ENCODE results near the gene ETV5. TPM values are rescaled to one million over a fixed set of nuclear protein-coding genes. Genes with fewer than 3 reads are reported as not detected.

ETV5 gene
- total and polyA plus RNA-seq, 2 donors: 2.6 to 12.8 TPM

GRCh38 chr3:186115239-186115996 is 6.5 kb upstream of the ETV5 start:
- DNase-seq (ENCODE audit: extremely low spot score): no peak
- H3K4me3 ChIP-seq (ENCODE audit: low read depth, low read length): no peak overlapping the region
- no peaks in the 10 kb centered on the region for H3K36me3 ChIP-seq (ENCODE audit: insufficient read depth)
- no peaks in the 10 kb centered on the region for H3K4me1 ChIP-seq (ENCODE audit: insufficient read depth)
- H3K27ac ChIP-seq (ENCODE audit: low read depth): no peak overlapping the region
- 85% methylated on average over 15 of the region's 15 CpGs for WGBS

GRCh38 chr3:186110975-186111974 is 2.4 kb upstream of the ETV5 start:
- Histone ChIP-seq H3K4me1 (ENCODE audit: insufficient read depth) (no peaks in the 10 kb centered on the region), H3K36me3 (ENCODE audit: insufficient read depth) (no peaks in the 10 kb centered on the region), H3K4me3 (ENCODE audit: low read depth, low read length) (no peak overlapping the region), H3K27ac (ENCODE audit: low read depth) (no peak overlapping the region)
- DNase-seq (ENCODE audit: extremely low spot score): no peak
- 54% methylated on average over 12 of the region's 12 CpGs for WGBS

GRCh38 chr3:186109897-186110803 is 1.3 kb upstream of the ETV5 start:
- 5% methylated on average over 35 of the region's 35 CpGs for WGBS
- no peak overlapping the region for H3K27ac ChIP-seq (ENCODE audit: low read depth)
- DNase-seq (ENCODE audit: extremely low spot score): no peak

GRCh38 chr3:186108106-186108940 is 566 bp downstream of the ETV5 start:
- no peak for DNase-seq (ENCODE audit: extremely low spot score)
- Histone ChIP-seq H3K4me3 (ENCODE audit: low read depth, low read length) (peak overlapping the region; percentile 52), H3K4me1 (ENCODE audit: insufficient read depth) (no peaks in the 10 kb centered on the region), H3K36me3 (ENCODE audit: insufficient read depth) (no peaks in the 10 kb centered on the region), H3K27ac (ENCODE audit: low read depth) (no peak overlapping the region)
- WGBS: under 1% methylated on average over 69 of the region's 69 CpGs

More at GRCh38 chr3:186109897-186110803, 1.3 kb upstream of the ETV5 start:
- Histone ChIP-seq H3K4me1 (ENCODE audit: insufficient read depth) (no peaks in the 10 kb centered on the region), H3K36me3 (ENCODE audit: insufficient read depth) (no peaks in the 10 kb centered on the region), H3K4me3 (ENCODE audit: low read depth, low read length) (peak overlapping the region; percentile 42)

GRCh38 chr3:186107215-186108105 is 1.4 kb downstream of the ETV5 start:
- WGBS: 4% methylated on average over 45 of the region's 45 CpGs
- Histone ChIP-seq H3K4me1 (ENCODE audit: insufficient read depth) (no peaks in the 10 kb centered on the region), H3K4me3 (ENCODE audit: low read depth, low read length) (peak overlapping the region; percentile 52), H3K27ac (ENCODE audit: low read depth) (no peak overlapping the region), H3K36me3 (ENCODE audit: insufficient read depth) (no peaks in the 10 kb centered on the region)
- no peak for DNase-seq (ENCODE audit: extremely low spot score)

- WGBS: 77% methylated on average over 6 of the region's 6 CpGs
- Histone ChIP-seq H3K27ac (ENCODE audit: low read depth) (no peak overlapping the region), H3K36me3 (ENCODE audit: insufficient read depth) (no peaks in the 10 kb centered on the region), H3K4me3 (ENCODE audit: low read depth, low read length) (no peak overlapping the region), H3K4me1 (ENCODE audit: insufficient read depth) (no peaks in the 10 kb centered on the region)
- no peak for DNase-seq (ENCODE audit: extremely low spot score)
Measured at GRCh38 chr3:186105543-186105942, 3.3 kb downstream of the ETV5 start.

GRCh38 chr3:186102687-186103086 is 6.2 kb downstream of the ETV5 start:
- no peak for DNase-seq (ENCODE audit: extremely low spot score)
- H3K27ac ChIP-seq (ENCODE audit: low read depth): no peak overlapping the region
- no peaks in the 10 kb centered on the region for H3K36me3 ChIP-seq (ENCODE audit: insufficient read depth)
- H3K4me3 ChIP-seq (ENCODE audit: low read depth, low read length): no peak overlapping the region
- WGBS: 51% methylated on average over 4 of the region's 4 CpGs
- H3K4me1 ChIP-seq (ENCODE audit: insufficient read depth): no peaks in the 10 kb centered on the region

GRCh38 chr3:186100398-186100797 is 8.5 kb downstream of the ETV5 start:
- 64% methylated on average over 3 of the region's 3 CpGs for WGBS
- Histone ChIP-seq H3K27ac (ENCODE audit: low read depth) (no peak overlapping the region), H3K36me3 (ENCODE audit: insufficient read depth) (no peaks in the 10 kb centered on the region)

GRCh38 chr3:186099178-186099577 is 9.7 kb downstream of the ETV5 start:
- WGBS: 63% methylated on average over 5 of the region's 5 CpGs
- no peak overlapping the region for H3K4me3 ChIP-seq (ENCODE audit: low read depth, low read length)
- no peaks in the 10 kb centered on the region for H3K36me3 ChIP-seq (ENCODE audit: insufficient read depth)
- H3K4me1 ChIP-seq (ENCODE audit: insufficient read depth): no peaks in the 10 kb centered on the region
- no peak overlapping the region for H3K27ac ChIP-seq (ENCODE audit: low read depth)
- no peak for DNase-seq (ENCODE audit: extremely low spot score)

More at GRCh38 chr3:186100398-186100797, 8.5 kb downstream of the ETV5 start:
- no peak for DNase-seq (ENCODE audit: extremely low spot score)
- Histone ChIP-seq H3K4me1 (ENCODE audit: insufficient read depth) (no peaks in the 10 kb centered on the region), H3K4me3 (ENCODE audit: low read depth, low read length) (no peak overlapping the region)

- 67% methylated on average over 3 of the region's 3 CpGs for WGBS
- no peaks in the 10 kb centered on the region for H3K36me3 ChIP-seq (ENCODE audit: insufficient read depth)
- no peak overlapping the region for H3K27ac ChIP-seq (ENCODE audit: low read depth)
- H3K4me1 ChIP-seq (ENCODE audit: insufficient read depth): no peaks in the 10 kb centered on the region
- DNase-seq (ENCODE audit: extremely low spot score): no peak
- H3K4me3 ChIP-seq (ENCODE audit: low read depth, low read length): no peak overlapping the region
Measured at GRCh38 chr3:186098740-186099139, 10.1 kb downstream of the ETV5 start.

- no peaks in the 10 kb centered on the region for H3K36me3 ChIP-seq (ENCODE audit: insufficient read depth)
- DNase-seq (ENCODE audit: extremely low spot score): peak; percentile 89
- no peak overlapping the region for H3K27ac ChIP-seq (ENCODE audit: low read depth)
- WGBS: 2% methylated on average over 16 of the region's 16 CpGs
- no peaks in the 10 kb centered on the region for H3K4me1 ChIP-seq (ENCODE audit: insufficient read depth)
- H3K4me3 ChIP-seq (ENCODE audit: low read depth, low read length): no peak overlapping the region
Measured at GRCh38 chr3:186097663-186098451, 11.0 kb downstream of the ETV5 start.
